GM04503 (cell line): ENCODE results near the gene GJB4.
"Not testable (repeated sequence)": the region's sequence is repeated elsewhere in the genome, so short reads cannot be mapped to it uniquely, and the experiment has no call there.

Experiments used
- DNase-seq: peaks from one replicate; pipeline ENCODE4 v3.0.0-alpha.2; 2012; ENCODE audit warnings: low read depth

GJB4 gene

DNA sequence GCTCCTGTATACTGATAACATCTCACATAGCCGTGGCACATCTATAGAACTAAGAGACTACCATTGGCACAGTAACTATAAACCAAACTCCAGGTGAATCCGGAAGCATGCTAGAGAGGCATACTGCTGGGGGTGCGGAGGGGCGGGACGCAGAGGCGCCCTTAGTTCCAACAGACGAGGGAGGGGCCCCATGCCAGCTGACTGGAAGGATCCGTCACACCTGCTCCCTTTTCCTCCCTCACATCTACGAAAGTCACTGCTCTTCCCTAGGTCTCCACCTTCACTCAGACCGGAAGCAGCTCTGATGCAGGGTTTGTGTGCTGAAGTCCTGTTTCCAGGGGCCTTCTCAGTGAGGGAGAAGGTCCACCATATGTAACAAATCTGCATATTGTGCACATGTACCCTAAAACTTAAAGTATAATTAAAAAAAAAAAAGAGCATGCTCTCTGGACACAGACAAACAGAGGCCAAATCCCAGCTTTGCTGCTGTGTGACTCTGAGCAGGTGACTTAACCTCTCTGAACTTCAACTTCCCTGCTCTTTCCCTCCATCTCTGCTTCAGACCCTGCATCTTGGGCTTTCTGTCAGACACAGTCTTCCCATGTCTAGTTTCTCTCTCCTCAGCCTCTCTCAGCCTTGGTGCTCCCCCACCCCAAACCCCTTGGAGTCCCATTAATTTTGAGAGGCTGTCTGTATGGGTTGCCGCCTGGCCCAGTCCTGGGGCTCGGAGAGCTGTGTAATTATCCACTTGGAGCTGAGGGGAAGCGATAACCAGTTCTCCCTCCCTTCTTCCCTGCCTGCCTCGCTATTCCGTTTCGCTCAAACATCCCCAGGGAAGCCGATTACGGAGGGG, 12.5 kb upstream of the GJB4 start:
- no peak for DNase-seq

- DNase-seq, result no peak
Measured at GRCh38 chr1:34747638-34747941, 11.9 kb upstream of the GJB4 start.

DNA sequence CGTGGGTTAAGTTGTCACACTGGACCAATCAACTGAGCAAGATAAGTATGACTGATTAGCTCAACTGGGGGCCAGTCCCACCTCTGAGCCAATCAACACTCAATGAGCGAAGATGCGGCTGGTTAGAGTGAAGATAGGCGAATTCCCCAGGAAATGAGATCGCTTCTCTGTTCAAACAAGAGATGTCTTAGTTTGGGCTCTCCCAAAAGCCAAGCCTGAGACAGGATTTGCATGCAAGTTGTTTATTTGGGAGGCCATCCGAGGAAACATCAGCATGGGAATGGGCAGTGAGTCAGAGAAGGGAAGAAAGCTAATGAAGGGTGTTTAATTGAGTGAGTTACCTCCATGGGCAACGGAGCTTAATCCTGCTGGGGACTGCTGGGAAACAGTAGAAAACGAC, 9.5 kb upstream of the GJB4 start:
- DNase-seq, result no peak

DNA sequence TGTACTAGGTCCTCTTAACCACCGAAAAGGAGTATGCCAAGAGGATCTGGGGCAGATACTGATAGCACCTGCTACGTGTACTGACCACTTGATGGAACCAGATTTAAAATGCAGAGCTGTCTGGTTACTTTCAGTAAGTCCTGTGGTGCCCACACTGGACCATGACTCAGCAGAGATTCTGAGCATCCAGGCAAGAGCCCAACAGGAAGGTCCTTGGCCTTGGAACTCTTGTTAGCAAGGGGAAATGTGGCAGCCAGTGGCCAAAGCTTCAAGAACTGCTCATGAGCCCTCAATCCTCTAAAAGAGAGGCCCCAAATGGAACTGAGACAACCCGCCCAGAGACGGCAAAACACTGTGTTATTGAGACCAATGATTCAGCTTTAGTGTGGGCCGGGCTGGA, 8.9 kb upstream of the GJB4 start:
- no peak for DNase-seq

- no peak for DNase-seq
Measured at GRCh38 chr1:34753163-34753562, 6.4 kb upstream of the GJB4 start.

GRCh38 chr1:34754964-34755637, 4.4 kb upstream of the GJB4 start, which contains the start of gene GJB5:
Gene GJB5 (plus strand): TSS chr1:34755047. CDS start chr1:34757331, 2,284 bp downstream.
- no peak for DNase-seq

- no peak for DNase-seq
Measured at GRCh38 chr1:34755961-34756360, 3.6 kb upstream of the GJB4 start.

GRCh38 chr1:34757386-34757785, 2.2 kb upstream of the GJB4 start:
- DNase-seq, result no peak

DNA sequence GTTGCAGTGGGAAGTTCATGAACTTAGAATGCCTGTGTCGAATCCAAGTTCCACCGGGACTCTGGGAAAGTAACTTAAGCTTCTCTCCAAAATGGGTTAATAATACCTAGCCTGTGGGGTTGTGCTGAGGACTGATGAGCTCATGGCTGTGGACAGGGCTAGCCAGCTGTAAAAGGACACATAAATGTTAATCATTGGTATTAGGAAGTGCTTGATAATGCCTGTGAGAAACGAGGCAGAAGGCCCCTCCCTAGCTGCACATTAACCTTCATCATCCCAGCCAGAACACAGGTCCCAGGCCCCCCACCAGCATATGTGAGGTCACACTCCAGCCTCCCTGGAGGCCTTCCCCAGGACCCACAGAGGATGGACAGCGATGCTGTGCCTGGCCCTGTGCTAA, 789 bp upstream of the GJB4 start:
- no peak for DNase-seq

- no peak for DNase-seq
Measured at GRCh38 chr1:34761176-34761761, 1.7 kb downstream of the GJB4 start.

- no peak for DNase-seq
Measured at GRCh38 chr1:34761776-34762307, 2.3 kb downstream of the GJB4 start.

DNA sequence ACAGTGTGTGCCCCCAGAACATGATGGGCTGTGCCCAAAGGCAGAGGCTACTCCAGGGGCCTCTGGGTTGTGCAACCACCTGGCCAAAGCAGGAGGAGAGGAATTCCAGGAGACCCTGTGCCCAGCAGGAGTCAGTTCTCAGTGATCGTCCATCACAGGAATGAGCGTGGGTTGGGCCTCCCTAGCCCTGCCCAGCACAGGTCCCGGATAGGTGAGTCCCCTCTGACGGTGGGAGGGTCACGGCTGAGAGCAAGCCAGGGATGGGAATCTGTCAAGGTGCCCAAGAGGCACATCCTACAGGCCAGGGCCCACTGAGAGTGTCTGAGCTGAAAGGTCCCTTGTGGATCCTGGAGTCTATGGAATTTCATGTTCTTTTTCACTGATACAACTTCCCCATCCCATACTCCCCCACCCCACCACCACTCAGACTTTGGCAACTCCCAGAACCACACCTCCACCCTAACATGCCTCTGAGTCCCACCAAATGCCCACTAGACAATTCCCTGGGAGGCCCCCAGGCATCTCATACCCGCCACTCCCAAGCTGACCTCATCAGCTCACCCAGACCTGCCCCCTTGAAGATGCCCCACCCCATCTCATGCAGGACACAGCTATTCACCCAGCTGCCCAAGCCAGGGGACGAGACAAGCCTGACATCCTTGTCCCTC, 3.1 kb downstream of the GJB4 start:
- no peak for DNase-seq

DNA sequence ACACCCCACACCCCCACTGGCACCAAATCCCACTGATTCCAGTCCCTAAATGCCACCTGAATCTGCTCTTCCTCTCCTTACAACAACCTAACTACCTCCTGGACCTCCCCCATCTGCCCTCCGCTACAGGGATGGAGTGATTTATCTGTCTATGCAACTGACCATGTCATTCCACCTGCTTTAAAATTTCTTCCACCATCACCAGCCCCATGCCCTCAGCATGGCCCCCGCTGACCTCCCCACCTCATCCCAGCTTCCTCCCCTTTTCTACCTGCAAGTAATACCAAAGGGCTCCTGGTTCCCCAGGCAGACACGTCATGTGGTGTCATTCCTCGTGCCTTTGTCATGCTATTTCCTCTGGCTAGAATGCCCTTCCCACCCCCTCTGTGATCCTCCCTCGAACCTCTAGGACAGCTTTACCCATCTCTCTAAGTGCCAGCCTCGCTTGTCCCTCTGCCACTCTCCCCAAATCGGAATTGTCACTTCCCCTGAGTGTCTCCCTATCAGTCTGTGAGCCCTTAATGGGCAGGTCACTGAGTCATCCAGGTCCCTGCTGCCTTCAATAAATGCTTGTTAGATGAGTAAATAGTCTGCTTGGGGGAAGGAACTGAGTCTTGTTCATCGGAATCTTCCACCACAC, 3.7 kb downstream of the GJB4 start:
- DNase-seq, result no peak

DNA sequence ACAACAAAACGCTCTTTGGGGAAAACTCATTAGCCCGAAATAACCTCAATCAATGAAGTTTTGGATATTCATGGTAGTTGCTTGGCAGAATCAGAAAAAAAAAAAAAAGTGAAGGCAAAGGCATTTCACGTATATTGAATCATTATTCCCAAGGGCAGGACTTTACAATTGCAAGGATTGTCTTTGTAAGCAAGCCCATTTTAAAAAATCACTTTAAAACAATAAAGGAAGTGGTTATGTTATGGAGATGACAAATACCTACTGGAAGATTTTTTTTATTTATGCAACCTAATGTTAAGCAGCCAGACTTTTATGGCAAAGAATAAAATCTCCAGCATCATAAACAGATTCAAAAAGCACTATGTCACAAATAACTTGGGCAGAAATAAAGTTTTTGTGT, 9.3 kb downstream of the GJB4 start:
- no peak for DNase-seq

DNA sequence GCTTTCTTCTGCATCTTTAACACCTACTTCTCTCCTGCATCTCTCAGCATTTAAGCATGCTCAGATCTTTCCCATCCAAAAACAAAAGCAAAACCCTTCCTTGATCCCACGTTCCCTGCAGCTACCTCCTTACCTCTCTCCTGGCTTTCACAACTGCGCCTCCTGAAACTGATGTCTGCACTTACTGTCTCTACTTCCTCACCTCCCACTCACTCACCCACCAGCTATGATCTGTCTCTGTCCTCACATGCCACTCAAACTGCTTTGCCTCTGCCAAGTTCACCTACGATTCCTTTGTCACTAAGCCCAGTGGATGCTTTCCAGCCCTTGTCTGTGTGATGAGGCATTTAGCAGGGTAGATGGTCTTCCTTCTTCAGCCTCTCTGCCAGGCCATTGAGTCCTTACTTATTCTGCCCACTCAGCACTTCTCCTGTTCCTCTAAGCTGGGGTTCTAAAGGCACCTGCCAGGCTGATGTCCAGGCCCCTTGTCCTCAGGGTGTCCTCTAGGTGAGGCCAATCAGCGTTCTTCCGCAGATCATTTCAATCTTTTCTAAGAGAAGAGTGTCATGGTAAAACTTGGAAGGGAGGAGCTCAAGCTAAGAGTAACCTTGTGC, 11.5 kb downstream of the GJB4 start:
- DNase-seq, result no peak

DNA sequence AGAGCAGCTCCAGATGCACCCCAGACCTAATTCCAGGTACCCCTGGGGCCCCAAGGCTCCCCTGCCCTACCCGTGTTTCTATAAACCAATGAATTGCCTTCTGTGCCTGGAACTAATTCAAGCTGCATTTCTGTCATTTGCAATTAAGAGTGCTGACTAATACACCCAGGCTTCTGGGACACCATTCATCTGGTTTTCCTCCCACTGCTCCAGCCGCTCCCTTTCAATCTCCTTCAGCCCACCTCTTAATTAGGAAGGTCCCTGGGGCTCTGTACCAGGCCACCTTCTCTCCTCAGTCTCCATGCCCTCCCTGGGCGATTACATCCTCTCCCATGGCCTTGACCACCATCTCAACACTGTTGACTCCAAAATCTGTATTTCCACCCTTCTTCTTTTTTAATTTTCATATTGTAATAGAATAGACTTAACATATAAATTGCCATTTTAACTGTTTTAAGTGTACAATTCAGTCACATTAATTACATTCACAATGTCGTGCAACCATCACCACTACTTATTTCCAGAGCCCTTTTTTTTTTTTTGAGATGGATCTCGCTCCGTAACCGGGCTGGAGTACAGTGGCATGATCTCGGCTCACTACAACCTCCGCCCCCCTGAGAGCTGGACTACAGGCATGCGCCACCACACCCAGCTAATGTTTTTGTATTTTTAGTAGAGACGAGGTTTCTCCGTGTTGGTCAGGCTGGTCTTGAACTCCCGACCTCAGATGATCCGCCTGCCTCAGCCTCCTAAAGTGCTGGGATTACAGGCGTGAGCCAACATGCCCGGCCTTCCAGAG, 12.2 kb downstream of the GJB4 start:
- DNase-seq, result no peak

GRCh38 chr1:34773114-34773513, 13.6 kb downstream of the GJB4 start:
- not testable (repeated sequence) for DNase-seq

DNA sequence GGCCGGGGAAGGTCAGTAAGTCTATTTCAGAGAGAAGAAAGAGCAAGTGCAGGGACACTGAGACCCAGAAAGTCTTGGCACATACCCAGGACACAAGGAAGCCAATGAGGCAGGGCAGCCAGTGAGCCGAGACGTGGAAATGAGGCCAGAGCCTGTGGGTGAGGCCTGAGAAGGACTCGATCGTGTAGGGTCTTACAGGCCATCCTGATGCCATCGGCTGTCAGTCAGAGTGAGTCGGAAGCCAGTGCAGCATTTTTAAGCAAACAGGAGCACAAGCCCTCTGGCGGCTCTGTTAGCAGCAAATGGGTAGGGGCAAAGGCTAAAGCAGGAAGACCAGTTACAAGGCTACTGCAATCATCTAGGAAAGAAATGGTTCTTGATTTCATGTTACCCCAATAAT, 15.4 kb downstream of the GJB4 start:
- DNase-seq, result no peak

DNA sequence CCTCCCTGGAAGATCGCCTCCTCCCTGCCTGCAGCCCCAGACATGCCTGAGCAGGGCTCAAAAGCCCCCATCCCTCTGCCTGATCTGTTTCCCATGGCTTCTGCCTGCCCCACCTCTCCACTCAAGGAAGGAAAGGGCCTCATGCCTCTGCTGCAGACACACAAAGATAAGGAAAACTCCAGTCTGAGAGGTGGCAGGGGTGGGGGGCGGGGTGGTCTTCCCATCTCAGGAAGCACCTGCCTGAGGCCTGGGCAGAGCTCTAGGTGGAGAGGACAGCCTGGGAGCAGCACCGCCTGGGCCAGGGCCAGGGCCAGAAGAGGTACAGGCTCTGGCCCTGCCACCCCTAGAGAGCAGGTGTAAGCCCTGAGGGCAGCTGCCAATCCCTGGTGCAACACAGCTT, 17.4 kb downstream of the GJB4 start:
- no peak for DNase-seq

DNA sequence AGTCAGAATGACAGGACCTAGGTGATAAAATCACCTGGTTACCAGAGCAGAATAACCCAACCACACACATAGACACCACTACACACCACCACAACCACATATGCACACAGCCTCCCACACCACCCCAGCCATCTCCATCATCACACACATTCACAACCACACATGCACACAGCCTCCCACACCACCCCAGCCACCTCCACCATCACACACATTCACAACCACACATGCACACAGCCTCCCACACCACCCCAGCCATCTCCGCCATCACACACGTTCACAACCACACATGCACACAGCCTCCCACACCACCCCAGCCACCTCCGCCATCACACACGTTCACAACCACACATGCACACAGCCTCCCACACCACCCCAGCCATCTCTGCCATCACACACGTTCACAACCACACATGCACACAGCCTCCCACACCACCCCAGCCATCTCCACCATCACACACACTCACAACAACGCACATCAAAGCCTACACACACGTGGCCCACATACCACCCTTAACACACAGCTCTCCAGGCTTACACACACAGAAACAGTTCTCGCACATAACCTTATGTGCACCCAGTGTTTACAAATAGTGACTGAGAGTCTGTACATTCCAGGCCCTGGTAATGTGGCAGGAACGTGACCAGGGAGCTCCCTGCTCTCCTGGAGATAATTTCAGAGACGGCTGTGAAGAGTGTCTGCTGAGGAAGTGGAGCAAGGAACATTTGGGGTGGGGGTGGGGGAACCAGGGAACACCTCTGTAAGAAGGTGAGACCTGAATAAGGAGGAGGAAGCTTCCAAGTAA, 18.2 kb downstream of the GJB4 start:
- no peak for DNase-seq
